NCI-H1417 treated with DMSO at 0.1 percent for 48 hours (cell line): ENCODE results near the gene GRIA3.

Source experiments
- DNase-seq: peaks from one replicate; lab custom pipeline; 2025; lab: John Stamatoyannopoulos, UW

GRIA3 gene

GRCh38 chrX:123184219-123184865, at the start of gene GRIA3:
TSS of gene GRIA3 (plus strand) at chrX:123184278. CDS start at chrX:123184536, 258 bp downstream.
- DNase-seq, result no peak

DNA sequence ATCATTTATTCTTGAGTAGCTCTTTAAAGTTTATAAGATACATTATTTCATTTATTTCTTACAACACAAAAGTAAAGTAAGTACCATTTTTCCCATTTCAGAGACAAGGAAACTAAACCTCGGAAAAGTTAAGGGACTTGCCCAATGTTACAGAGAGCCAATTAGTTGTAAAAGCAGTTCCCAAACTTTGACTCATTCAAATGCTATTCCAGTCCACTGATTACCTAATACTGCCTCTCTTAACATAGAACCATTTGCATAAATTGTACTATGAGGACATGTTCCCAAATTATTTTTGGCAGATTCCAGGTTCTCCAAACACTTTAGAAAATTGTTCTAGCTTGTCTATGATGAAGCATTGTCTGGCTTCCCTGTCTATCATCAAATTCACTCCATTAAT, 45.6 kb upstream of the GRIA3 start:
- DNase-seq, result no peak

DNA sequence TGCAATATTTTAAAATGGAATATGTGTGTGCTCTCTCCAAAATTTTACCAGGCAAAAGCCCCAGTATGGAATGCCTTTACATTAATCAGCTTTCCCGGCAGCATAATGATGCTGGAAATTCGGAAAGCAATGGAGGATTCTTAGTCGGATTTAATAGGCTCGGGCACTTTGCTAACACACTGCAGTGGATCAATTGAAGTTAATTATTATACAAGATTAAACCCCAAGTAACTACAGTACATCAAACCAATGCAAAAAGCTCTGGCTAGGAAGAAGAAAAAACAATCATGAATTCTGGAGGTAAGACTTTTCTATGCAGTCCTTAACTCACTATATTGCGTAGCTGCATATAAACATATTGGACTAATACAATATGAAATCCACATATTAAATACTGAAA, 43.6 kb upstream of the GRIA3 start:
- DNase-seq, result no peak

DNA sequence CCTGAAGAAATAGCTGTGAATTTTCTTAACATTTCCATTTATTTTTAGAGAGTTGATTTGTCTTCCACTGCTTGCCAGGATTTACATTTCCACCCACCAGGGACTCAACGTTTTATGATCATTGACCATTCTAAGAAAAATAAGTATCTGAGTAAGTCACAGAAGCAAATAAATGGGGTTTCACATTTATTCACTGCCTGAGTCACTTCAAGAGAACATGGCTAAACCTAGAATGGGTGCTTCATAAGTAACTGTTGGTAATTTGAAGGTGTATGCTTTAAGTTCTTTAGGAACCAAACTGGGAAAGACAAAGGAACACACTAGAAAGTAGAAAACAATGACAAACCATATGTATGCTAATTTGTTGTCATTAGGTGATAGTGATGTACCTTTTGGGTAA, 43.2 kb upstream of the GRIA3 start:
- DNase-seq, result no peak

- DNase-seq, result no peak
Observed at GRCh38 chrX:123153846-123154335, 30.2 kb upstream of the GRIA3 start.

DNA sequence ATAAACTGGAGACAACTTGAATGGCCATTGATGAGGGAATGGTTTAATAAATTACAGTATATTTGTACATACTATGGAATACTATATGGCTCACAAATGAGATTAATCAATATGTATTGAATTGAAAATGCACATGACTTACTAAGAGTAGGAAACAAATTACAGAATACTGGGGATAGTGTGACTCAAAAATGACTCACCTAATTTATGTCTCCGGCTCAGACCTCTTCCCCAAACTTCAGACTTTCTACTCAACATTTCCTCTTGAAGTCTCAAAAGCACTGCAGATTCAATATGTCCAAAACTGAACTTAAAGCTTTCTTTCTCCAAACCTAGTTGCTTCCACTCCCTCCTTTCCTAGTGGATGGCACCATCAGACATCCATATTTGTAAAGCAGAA, 28.8 kb upstream of the GRIA3 start:
- DNase-seq, result no peak

DNA sequence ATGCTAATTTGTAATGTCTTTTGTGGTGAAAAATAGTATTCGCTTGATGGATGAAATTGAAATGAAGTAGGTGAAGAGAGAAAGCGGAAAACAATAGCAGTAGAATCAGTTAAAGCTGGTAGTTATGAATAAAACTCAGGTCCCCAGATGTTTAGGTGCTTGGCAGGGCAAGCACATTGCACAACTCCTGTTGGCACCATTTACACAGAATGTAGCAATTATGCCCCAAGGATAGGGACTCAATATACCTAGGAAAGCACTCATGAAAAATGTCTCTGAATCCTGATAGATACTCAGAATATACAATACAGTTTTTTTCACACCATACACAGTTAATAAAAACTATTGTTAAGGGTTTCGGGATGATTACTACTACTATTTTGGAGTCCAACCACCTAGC, 26.5 kb upstream of the GRIA3 start:
- DNase-seq, result no peak

DNA sequence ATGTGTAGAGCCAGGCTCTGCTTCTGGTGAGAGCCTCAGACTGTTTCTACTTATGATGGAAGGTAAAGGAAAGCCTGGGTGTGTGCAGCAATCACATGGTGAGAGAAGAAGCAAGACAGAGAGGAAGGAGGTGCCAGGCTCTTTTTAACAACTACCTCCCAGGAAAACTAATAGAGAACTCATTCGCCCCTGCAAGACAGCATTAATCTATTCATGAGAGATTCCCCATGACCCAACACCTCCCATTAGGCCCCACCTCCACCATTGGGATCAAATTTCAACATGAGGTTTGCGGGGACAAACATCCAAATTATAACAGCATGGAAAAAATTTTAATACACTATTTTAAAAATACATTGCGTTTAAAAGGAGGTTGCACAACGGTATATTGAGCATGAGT, 24.7 kb upstream of the GRIA3 start:
- no peak for DNase-seq

DNA sequence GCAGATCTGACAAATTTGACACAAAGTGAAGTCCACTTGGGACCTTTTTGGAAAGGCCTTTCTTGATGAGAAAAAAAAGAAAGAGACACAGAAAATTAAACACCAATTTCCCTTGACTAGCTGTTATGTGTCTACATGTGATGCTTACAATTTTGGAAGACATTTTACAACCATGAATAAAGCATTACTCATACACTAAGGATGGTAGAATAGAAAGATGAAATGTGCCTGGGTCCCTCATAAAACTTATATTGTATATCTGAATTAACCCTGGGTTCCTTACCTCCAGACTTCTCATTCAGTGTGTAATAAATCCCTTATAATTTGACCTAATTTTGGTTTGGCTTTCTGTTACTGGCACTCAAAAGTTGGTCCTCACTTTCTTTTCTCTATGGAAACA, 16.5 kb upstream of the GRIA3 start:
- no peak for DNase-seq

- DNase-seq, result no peak
Observed at GRCh38 chrX:123169247-123169901, 14.7 kb upstream of the GRIA3 start.

- DNase-seq, result no peak
Observed at GRCh38 chrX:123170546-123170945, 13.5 kb upstream of the GRIA3 start.

GRCh38 chrX:123171781-123172180, 12.3 kb upstream of the GRIA3 start:
- DNase-seq, result no peak

DNA sequence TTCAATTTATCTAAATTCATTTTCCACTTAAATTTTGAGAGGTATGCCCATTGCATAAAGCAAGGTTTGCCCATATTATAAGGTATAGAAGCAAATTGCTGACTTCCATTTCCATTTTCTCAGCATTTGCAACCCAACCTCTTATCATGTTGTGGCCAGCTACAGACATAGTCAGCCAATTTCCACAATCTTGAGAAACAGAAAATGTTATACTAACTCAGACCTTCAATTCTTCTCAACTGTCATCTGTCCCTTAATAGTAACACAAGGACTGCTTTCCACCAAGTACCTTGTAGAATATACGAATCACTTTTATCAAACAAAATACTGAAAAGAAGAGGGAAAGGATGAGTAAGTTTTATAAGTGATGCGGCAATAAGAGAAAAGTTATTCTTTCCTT, 11.2 kb upstream of the GRIA3 start:
- DNase-seq, result no peak

GRCh38 chrX:123173833-123174232, 10.2 kb upstream of the GRIA3 start:
- no peak for DNase-seq

- DNase-seq, result no peak
Observed at GRCh38 chrX:123175366-123176122, 8.5 kb upstream of the GRIA3 start.

- no peak for DNase-seq
Observed at GRCh38 chrX:123181233-123181914, 2.7 kb upstream of the GRIA3 start.

- DNase-seq, result no peak
Observed at GRCh38 chrX:123184866-123185276, 793 bp downstream of the GRIA3 start.

GRCh38 chrX:123185721-123186120, 1.6 kb downstream of the GRIA3 start:
- DNase-seq, result no peak

GRCh38 chrX:123186801-123187200, 2.7 kb downstream of the GRIA3 start:
- no peak for DNase-seq

GRCh38 chrX:123188081-123188480, 4.0 kb downstream of the GRIA3 start:
- DNase-seq, result no peak

- no peak for DNase-seq
Observed at GRCh38 chrX:123189338-123189737, 5.3 kb downstream of the GRIA3 start.

- DNase-seq, result no peak
Observed at GRCh38 chrX:123190096-123190495, 6.0 kb downstream of the GRIA3 start.

- DNase-seq, result no peak
Observed at GRCh38 chrX:123193101-123193500, 9.0 kb downstream of the GRIA3 start.
